Neural crest cell (in vitro differentiated cells): ENCODE data around the gene ZNF12. TPM values are rescaled to one million over a fixed set of nuclear protein-coding genes. Genes with fewer than 3 reads are reported as not detected.

Experiments used
- DNase-seq: peaks from one replicate; pipeline ENCODE4 v3.0.0; 2021; ENCODE audit warnings: low read depth, mixed read lengths, low spot score
- H3K27ac Mint-ChIP-seq: one replicate; pipeline ENCODE4 v1.8.0; 2021; ENCODE audit warnings: mild to moderate bottlenecking, mixed read lengths; ENCODE audit not compliant: unreplicated experiment
- H3K27me3 Mint-ChIP-seq: 2 replicates; pipeline ENCODE4 v1.8.0; 2021; ENCODE audit warnings: low read depth, mild to moderate bottlenecking, mixed read lengths
- H3K36me3 Mint-ChIP-seq: 2 replicates; pipeline ENCODE4 v1.8.0; 2021; ENCODE audit warnings: low read depth, mild to moderate bottlenecking, mixed read lengths
- H3K4me1 Mint-ChIP-seq: 2 replicates; pipeline ENCODE4 v1.8.0; 2021; ENCODE audit warnings: mixed read lengths
- H3K4me3 Mint-ChIP-seq: one replicate; pipeline ENCODE4 v1.8.0; 2021; ENCODE audit warnings: mild to moderate bottlenecking, mixed read lengths
- H3K9me3 Mint-ChIP-seq: 2 replicates; pipeline ENCODE4 v1.8.0; 2021; ENCODE audit warnings: mixed read lengths
- total RNA-seq: library from RNA; stranded (reverse); gene quantifications from 2 replicates; pipeline ENCODE4 v1.2.1, GENCODE V29; 2021
- TF ChIP-seq, protein P1 (sequence below): fragments of 200-600 bp; sonication (generic); conservative IDR thresholded peaks from 2 replicates; pipeline ENCODE4 v1.5.0; 2021; ENCODE audit warnings: antibody characterized with exemption, mild to moderate bottlenecking

The ZNF12 gene
- total RNA-seq, 1 donor from 2014 or later, result 21.9 TPM

DNA sequence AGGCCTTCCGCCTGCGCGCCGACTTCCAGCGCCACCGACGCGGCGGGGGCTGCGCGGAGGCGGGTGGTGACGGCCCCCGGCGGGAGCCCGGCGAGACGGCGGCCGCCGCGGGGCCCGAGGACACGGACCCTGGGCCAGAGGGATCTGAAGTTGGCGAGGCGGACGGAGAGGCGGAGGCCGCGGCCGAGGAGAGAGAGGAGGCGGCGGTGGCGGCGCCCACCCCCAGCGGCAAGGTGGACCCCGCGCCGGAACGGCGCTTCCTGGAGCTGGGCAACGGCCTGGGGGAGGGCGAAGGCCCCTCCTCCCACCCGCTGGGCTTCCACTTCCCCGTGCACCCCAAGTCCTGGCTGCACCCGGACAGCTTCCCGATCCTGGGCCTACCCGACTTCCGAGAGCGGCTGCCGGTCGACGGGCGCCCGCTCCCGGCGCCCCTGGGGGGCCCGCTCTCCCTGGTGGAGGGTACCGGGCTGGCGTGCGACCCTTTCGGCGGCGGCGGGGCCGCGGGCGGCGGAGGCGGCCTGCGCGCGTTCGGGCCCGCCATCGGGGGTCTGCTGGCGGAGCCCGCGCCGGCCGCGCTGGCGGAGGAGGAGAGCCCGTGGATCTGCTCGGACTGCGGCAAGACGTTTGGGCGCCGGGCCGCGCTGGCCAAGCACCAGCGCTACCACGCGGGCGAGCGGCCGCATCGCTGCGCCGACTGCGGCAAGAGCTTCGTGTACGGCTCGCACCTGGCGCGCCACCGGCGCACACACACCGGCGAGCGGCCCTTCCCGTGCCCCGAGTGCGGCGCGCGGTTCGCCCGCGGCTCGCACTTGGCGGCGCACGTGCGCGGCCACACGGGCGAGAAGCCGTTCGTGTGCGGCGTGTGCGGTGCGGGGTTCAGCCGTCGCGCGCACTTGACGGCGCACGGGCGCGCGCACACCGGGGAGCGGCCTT lies 53.4 kb downstream of the ZNF12 start:
- Mint-ChIP-seq H3K27ac (no peak overlapping the region), H3K9me3 (peaks cover 5% of the 10 kb centered on the region), H3K4me1 (no peaks in the 10 kb centered on the region), H3K4me3 (no peak overlapping the region), H3K27me3 (peaks cover 3% of the 10 kb centered on the region), H3K36me3 (peaks cover 23% of the 10 kb centered on the region)
- DNase-seq, result no peak
- TF ChIP-seq, protein P1, sequence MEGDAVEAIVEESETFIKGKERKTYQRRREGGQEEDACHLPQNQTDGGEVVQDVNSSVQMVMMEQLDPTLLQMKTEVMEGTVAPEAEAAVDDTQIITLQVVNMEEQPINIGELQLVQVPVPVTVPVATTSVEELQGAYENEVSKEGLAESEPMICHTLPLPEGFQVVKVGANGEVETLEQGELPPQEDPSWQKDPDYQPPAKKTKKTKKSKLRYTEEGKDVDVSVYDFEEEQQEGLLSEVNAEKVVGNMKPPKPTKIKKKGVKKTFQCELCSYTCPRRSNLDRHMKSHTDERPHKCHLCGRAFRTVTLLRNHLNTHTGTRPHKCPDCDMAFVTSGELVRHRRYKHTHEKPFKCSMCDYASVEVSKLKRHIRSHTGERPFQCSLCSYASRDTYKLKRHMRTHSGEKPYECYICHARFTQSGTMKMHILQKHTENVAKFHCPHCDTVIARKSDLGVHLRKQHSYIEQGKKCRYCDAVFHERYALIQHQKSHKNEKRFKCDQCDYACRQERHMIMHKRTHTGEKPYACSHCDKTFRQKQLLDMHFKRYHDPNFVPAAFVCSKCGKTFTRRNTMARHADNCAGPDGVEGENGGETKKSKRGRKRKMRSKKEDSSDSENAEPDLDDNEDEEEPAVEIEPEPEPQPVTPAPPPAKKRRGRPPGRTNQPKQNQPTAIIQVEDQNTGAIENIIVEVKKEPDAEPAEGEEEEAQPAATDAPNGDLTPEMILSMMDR, result no peak

DNA sequence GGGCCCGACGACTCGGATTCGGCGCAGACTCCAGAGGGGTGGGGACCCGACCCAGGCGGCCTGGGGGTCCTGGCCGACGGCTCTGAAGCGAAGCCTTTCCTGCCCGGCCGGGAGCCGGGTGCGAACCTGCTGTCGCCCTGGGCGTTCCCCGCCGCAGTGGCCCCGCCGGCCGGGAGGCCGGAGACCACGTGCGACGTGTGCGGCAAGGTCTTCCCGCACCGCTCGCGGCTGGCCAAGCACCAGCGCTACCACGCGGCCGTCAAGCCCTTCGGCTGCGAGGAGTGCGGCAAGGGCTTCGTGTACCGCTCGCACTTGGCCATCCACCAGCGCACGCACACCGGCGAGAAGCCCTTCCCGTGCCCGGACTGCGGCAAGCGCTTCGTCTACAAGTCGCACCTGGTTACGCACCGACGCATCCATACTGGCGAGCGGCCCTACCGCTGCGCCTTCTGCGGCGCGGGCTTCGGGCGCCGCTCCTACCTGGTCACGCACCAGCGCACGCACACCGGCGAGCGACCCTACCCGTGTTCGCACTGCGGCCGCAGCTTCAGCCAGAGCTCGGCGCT lies 54.2 kb downstream of the ZNF12 start:
- H3K9me3 Mint-ChIP-seq, result peaks cover 2% of the 10 kb centered on the region

DNA sequence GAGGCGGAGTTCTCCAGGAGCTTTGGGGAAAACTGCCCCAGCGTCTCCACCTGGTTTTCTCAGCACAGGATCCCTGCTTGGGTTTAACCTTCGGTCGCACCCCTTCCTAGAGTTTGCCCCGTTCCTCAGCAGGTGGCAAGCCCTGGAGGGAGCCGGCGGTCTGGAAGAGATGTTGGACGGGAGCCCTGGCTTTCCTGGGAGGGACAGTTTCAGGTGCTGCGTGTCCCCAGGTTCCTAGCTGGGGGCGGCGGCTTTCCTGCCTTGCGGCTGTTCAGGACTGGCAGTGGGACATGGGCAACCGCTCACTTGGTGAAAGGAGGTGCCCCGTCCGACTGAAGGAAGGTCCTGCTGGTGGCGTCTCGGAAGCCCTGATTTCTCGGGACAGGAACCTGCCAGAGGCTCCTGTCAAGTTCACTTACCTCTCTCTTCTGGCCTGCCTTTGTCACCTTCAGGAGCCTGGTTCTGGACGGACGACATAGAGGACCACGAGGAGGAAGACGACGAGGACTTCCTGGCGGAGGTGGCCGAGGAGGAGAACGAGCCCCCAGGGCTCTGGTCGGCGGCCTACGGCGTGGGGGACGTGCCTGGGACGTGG lies 54.8 kb downstream of the ZNF12 start:
- Mint-ChIP-seq H3K27me3 (no peaks in the 10 kb centered on the region), H3K4me1 (no peaks in the 10 kb centered on the region), H3K9me3 (peaks cover 2% of the 10 kb centered on the region), H3K27ac (no peak overlapping the region), H3K36me3 (peaks cover 20% of the 10 kb centered on the region), H3K4me3 (no peak overlapping the region)
- TF ChIP-seq, protein P1, result no peak
- no peak for DNase-seq

More for the DNA sequence above, 54.2 kb downstream of the ZNF12 start:
- no peaks in the 10 kb centered on the region for H3K27me3 Mint-ChIP-seq
- H3K36me3 Mint-ChIP-seq, result peaks cover 20% of the 10 kb centered on the region
- no peaks in the 10 kb centered on the region for H3K4me1 Mint-ChIP-seq
- H3K27ac Mint-ChIP-seq, result no peak overlapping the region
- DNase-seq, result no peak
- TF ChIP-seq, protein P1, result no peak
- H3K4me3 Mint-ChIP-seq, result no peak overlapping the region

DNA sequence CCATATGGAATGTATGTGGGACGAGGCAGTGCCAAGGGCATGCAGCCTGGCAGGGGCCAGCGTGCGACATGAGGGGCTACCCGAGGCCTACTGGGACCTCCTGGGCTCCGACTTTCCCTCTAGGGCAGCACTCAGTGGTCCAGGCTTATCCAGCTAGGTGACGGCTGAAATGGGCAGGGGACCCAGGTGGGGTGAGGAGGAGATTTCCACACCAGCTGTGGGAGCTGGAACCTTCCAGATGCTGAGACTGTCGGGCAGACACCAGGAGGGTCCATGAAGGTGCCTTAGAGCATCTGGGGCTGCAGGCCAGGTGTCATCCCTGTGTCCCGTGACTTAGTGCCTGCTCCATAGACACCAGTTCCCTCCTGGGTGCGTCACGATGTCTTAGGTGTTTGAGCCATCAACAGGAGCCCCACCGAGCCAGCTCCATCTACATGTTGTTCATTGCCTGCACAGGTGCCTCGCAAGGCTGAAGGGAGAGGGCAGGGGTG lies 56.2 kb downstream of the ZNF12 start:
- Mint-ChIP-seq H3K4me3 (no peak overlapping the region), H3K9me3 (peaks cover 2% of the 10 kb centered on the region), H3K36me3 (peaks cover 20% of the 10 kb centered on the region), H3K27ac (no peak overlapping the region), H3K4me1 (no peaks in the 10 kb centered on the region), H3K27me3 (no peaks in the 10 kb centered on the region)
- DNase-seq, result no peak
- TF ChIP-seq, protein P1, result no peak

DNA sequence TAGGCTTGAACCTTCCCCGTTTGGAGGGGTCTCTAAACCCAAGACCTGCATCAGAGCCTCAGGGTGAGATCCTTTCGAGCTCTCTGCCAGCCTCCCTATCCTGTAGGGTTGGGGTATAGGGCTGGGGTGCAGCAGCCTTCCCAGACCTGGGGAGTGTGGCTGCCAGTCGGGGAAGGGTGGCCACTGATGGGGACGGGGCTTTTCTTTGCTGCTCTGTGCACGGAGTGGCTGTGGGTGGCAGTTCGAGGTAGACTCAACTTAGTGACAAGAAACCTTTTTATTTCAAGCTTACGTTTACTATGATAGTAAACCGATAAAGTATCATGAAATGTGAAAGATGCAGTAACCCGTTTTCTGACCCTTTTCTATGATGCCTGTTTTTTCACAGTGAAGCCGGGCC lies 56.7 kb downstream of the ZNF12 start:
- peaks cover 2% of the 10 kb centered on the region for H3K9me3 Mint-ChIP-seq
- no peaks in the 10 kb centered on the region for H3K4me1 Mint-ChIP-seq
- no peak overlapping the region for H3K4me3 Mint-ChIP-seq
- H3K27ac Mint-ChIP-seq, result no peak overlapping the region
- H3K27me3 Mint-ChIP-seq, result no peaks in the 10 kb centered on the region
- peaks cover 17% of the 10 kb centered on the region for H3K36me3 Mint-ChIP-seq
- TF ChIP-seq, protein P1, result no peak
- no peak for DNase-seq
